SK-N-SH (cell line): Measurements from ENCODE around the gene PLCH1.

ENCODE experiments used
- CTCF ChIP-seq: fragments of 200-600 bp; sonication (generic); IDR thresholded peaks from 2 replicates; pipeline ENCODE4 v1.6.1; 2017; ENCODE audit warnings: antibody characterized with exemption, mild to moderate bottlenecking, moderate library complexity
- EZH2phosphoT487 ChIP-seq: fragments of 200-600 bp; sonication (generic); IDR thresholded peaks from 2 replicates; pipeline ENCODE4 v1.6.1; 2017; ENCODE audit warnings: low read depth, mixed run types, mild to moderate bottlenecking, antibody characterized with exemption, moderate library complexity, borderline replicate concordance
- TF ChIP-seq, protein P1 (sequence below): IDR thresholded peaks from 2 replicates; pipeline ENCODE4 v1.4.0; 2012; ENCODE audit warnings: low read depth

- TF ChIP-seq, protein P1, sequence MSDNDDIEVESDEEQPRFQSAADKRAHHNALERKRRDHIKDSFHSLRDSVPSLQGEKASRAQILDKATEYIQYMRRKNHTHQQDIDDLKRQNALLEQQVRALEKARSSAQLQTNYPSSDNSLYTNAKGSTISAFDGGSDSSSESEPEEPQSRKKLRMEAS = no peak
- TF ChIP-seq CTCF = no peak
- no peak for TF ChIP-seq EZH2phosphoT487
These were observed 244.6 kb downstream of the PLCH1 start for GRCh38 chr3:155500194-155500818.
